Right renal cortex interstitium (tissue), 3 donors: Measurements from ENCODE around the gene DLGAP4. TPM values are rescaled to one million over a fixed set of nuclear protein-coding genes. Genes with fewer than 3 reads are reported as not detected.
A peak's percentile ranks its signal among the peaks of the same experiment; 100 is the strongest.

Experiments used
- DNase-seq, 3 donors: peaks; one replicate each; pipeline ENCODE4 v3.0.0-alpha.2; 2013; ENCODE audit warnings: low read depth in 3 of 3, low spot score in 2 of 3
- polyA plus RNA-seq, 3 donors: library from polyadenylated mRNA; unstranded; fragments of 120-200 nt; gene quantifications; one replicate each; pipeline ENCODE4 v1.2.1, GENCODE V29; 2013; ENCODE audit not compliant: insufficient read length in 3 of 3

The DLGAP4 gene
- polyA plus RNA-seq, 3 donors: 42.9 to 49.1 (median 48.1) TPM

- DNase-seq: no peak
Measured at GRCh38 chr20:36320261-36320897, 14.2 kb downstream of the DLGAP4 start.

- DNase-seq: no peak
Measured at GRCh38 chr20:36320898-36321695, 15.0 kb downstream of the DLGAP4 start.

- no peak for DNase-seq
Measured at GRCh38 chr20:36322131-36322530, 16.0 kb downstream of the DLGAP4 start.

- no peak for DNase-seq
Measured at GRCh38 chr20:36330091-36330490, 24.0 kb downstream of the DLGAP4 start.

- no peak for DNase-seq
Measured at GRCh38 chr20:36331209-36331608, 25.1 kb downstream of the DLGAP4 start.

- no peak for DNase-seq
Measured at GRCh38 chr20:36333841-36334240, 27.7 kb downstream of the DLGAP4 start.

- DNase-seq: no peak
Measured at GRCh38 chr20:36334281-36335205, 28.4 kb downstream of the DLGAP4 start.

GRCh38 chr20:36335206-36335870, 29.2 kb downstream of the DLGAP4 start:
- no peak for DNase-seq

- DNase-seq: no peak
Measured at GRCh38 chr20:36336204-36336603, 30.1 kb downstream of the DLGAP4 start.

GRCh38 chr20:36336954-36337704, 31.0 kb downstream of the DLGAP4 start:
- DNase-seq: no peak

- DNase-seq: no peak
Measured at GRCh38 chr20:36337886-36338285, 31.7 kb downstream of the DLGAP4 start.

GRCh38 chr20:36339646-36340592, 33.8 kb downstream of the DLGAP4 start:
- no peak for DNase-seq

GRCh38 chr20:36340593-36340990, 34.5 kb downstream of the DLGAP4 start:
- DNase-seq: no peak

GRCh38 chr20:36341331-36342020, 35.3 kb downstream of the DLGAP4 start:
- no peak for DNase-seq

- DNase-seq: no peak
Measured at GRCh38 chr20:36342331-36343120, 36.4 kb downstream of the DLGAP4 start.

GRCh38 chr20:36343641-36344040, 37.5 kb downstream of the DLGAP4 start:
- DNase-seq: no peak

GRCh38 chr20:36344517-36345132, 38.5 kb downstream of the DLGAP4 start:
- DNase-seq: peak; percentile 70 to 78 (median 70)
